T-helper 2 cell treated with Interferon-gamma antibody and Interleukin-4, amounts not matched to agents 5 μg/mL and 100 μg/mL, for 36 hours (primary cell): ENCODE results near the gene PJA2.
"Not testable (repeated sequence)": the region's sequence is repeated elsewhere in the genome, so short reads cannot be mapped to it uniquely, and the experiment has no call there.

ENCODE experiments used
- DNase-seq: peaks from one replicate; pipeline ENCODE4 v3.0.0; 2021; ENCODE audit warnings: low spot score
- H3K27ac Mint-ChIP-seq: one replicate; pipeline ENCODE4 v1.8.0; 2021; ENCODE audit warnings: mild to moderate bottlenecking, mixed read lengths
- H3K27me3 Mint-ChIP-seq: one replicate; pipeline ENCODE4 v1.8.0; 2021; ENCODE audit warnings: low read depth, mixed read lengths
- H3K36me3 Mint-ChIP-seq: one replicate; pipeline ENCODE4 v1.8.0; 2021; ENCODE audit warnings: low read depth, mixed read lengths
- H3K4me1 Mint-ChIP-seq: one replicate; pipeline ENCODE4 v1.8.0; 2021; ENCODE audit warnings: low read depth, mixed read lengths
- H3K4me3 Mint-ChIP-seq: one replicate; pipeline ENCODE4 v1.8.0; 2022; ENCODE audit warnings: mild to moderate bottlenecking, moderate library complexity, mixed read lengths
- H3K9me3 Mint-ChIP-seq: one replicate; pipeline ENCODE4 v1.8.0; 2021; ENCODE audit warnings: mixed read lengths

Gene PJA2

GRCh38 chr5:109409844-109410388, at the start of gene PJA2:
PJA2 (minus strand) TSS chr5:109409974; CDS start chr5:109383433, 26,541 bp downstream.
- peak within 1 kb of the TSS; percentile 100 for H3K27ac Mint-ChIP-seq
- DNase-seq: peak; percentile 98
- H3K27me3 Mint-ChIP-seq: no peaks in the 10 kb centered on the region
- H3K9me3 Mint-ChIP-seq: no peaks in the 10 kb centered on the region
- H3K36me3 Mint-ChIP-seq: peaks cover 25% of the 10 kb centered on the region
- peaks cover 35% of the 10 kb centered on the region for H3K4me1 Mint-ChIP-seq
- H3K4me3 Mint-ChIP-seq: peak within 1 kb of the TSS; percentile 97

- peaks cover 3% of the 10 kb centered on the region for H3K4me1 Mint-ChIP-seq
- H3K4me3 Mint-ChIP-seq: no peak overlapping the region
- H3K36me3 Mint-ChIP-seq: no peaks in the 10 kb centered on the region
- H3K9me3 Mint-ChIP-seq: no peaks in the 10 kb centered on the region
- peak; percentile 11 for DNase-seq
- H3K27me3 Mint-ChIP-seq: no peaks in the 10 kb centered on the region
- H3K27ac Mint-ChIP-seq: no peak overlapping the region
Measured at GRCh38 chr5:109455598-109456096, 45.9 kb upstream of the PJA2 start.

- no peaks in the 10 kb centered on the region for H3K36me3 Mint-ChIP-seq
- no peak for DNase-seq
- no peaks in the 10 kb centered on the region for H3K9me3 Mint-ChIP-seq
- no peaks in the 10 kb centered on the region for H3K27me3 Mint-ChIP-seq
- no peak overlapping the region for H3K4me3 Mint-ChIP-seq
- H3K27ac Mint-ChIP-seq: no peak overlapping the region
- H3K4me1 Mint-ChIP-seq: peaks cover 3% of the 10 kb centered on the region
Measured at GRCh38 chr5:109454731-109455505, 45.1 kb upstream of the PJA2 start.

- Mint-ChIP-seq H3K27ac (no peak overlapping the region), H3K27me3 (no peaks in the 10 kb centered on the region), H3K4me1 (peaks cover 3% of the 10 kb centered on the region), H3K36me3 (no peaks in the 10 kb centered on the region), H3K9me3 (no peaks in the 10 kb centered on the region), H3K4me3 (no peak overlapping the region)
- DNase-seq: no peak
Measured at GRCh38 chr5:109453251-109453650, 43.5 kb upstream of the PJA2 start.

GRCh38 chr5:109452661-109453060, 42.9 kb upstream of the PJA2 start:
- Mint-ChIP-seq H3K4me3 (no peak overlapping the region), H3K4me1 (peaks cover 3% of the 10 kb centered on the region), H3K36me3 (no peaks in the 10 kb centered on the region), H3K9me3 (no peaks in the 10 kb centered on the region), H3K27ac (no peak overlapping the region), H3K27me3 (no peaks in the 10 kb centered on the region)
- DNase-seq: no peak

GRCh38 chr5:109451146-109451545, 41.4 kb upstream of the PJA2 start:
- no peak overlapping the region for H3K27ac Mint-ChIP-seq
- H3K36me3 Mint-ChIP-seq: no peaks in the 10 kb centered on the region
- H3K9me3 Mint-ChIP-seq: no peaks in the 10 kb centered on the region
- DNase-seq: no peak
- no peaks in the 10 kb centered on the region for H3K27me3 Mint-ChIP-seq
- H3K4me1 Mint-ChIP-seq: peaks cover 3% of the 10 kb centered on the region
- H3K4me3 Mint-ChIP-seq: no peak overlapping the region

- Mint-ChIP-seq H3K4me3 (no peak overlapping the region), H3K27me3 (peaks cover 3% of the 10 kb centered on the region), H3K9me3 (no peaks in the 10 kb centered on the region), H3K27ac (no peak overlapping the region), H3K36me3 (no peaks in the 10 kb centered on the region), H3K4me1 (no peaks in the 10 kb centered on the region)
- DNase-seq: no peak
Measured at GRCh38 chr5:109450129-109450877, 40.5 kb upstream of the PJA2 start.

GRCh38 chr5:109448838-109449237, 39.1 kb upstream of the PJA2 start:
- DNase-seq: no peak
- Mint-ChIP-seq H3K27me3 (peaks cover 3% of the 10 kb centered on the region), H3K27ac (no peak overlapping the region), H3K9me3 (no peaks in the 10 kb centered on the region), H3K4me3 (no peak overlapping the region), H3K36me3 (no peaks in the 10 kb centered on the region), H3K4me1 (no peaks in the 10 kb centered on the region)

GRCh38 chr5:109439590-109439989, 29.8 kb upstream of the PJA2 start:
- Mint-ChIP-seq H3K27me3 (peaks cover 13% of the 10 kb centered on the region), H3K4me3 (no peak overlapping the region), H3K27ac (no peak overlapping the region), H3K9me3 (no peaks in the 10 kb centered on the region), H3K4me1 (no peaks in the 10 kb centered on the region), H3K36me3 (no peaks in the 10 kb centered on the region)
- no peak for DNase-seq

- no peak for DNase-seq
- H3K4me1 Mint-ChIP-seq: no peaks in the 10 kb centered on the region
- H3K27ac Mint-ChIP-seq: no peak overlapping the region
- H3K4me3 Mint-ChIP-seq: no peak overlapping the region
- H3K27me3 Mint-ChIP-seq: peaks cover 8% of the 10 kb centered on the region
- H3K36me3 Mint-ChIP-seq: no peaks in the 10 kb centered on the region
- H3K9me3 Mint-ChIP-seq: no peaks in the 10 kb centered on the region
Measured at GRCh38 chr5:109426075-109426474, 16.3 kb upstream of the PJA2 start.

- not testable (repeated sequence) for DNase-seq, H3K4me3 Mint-ChIP-seq, H3K27ac Mint-ChIP-seq, H3K4me1 Mint-ChIP-seq, H3K27me3 Mint-ChIP-seq, H3K9me3 Mint-ChIP-seq, H3K36me3 Mint-ChIP-seq
Measured at GRCh38 chr5:109425521-109425920, 15.7 kb upstream of the PJA2 start.

GRCh38 chr5:109421956-109422355, 12.2 kb upstream of the PJA2 start:
- no peak for DNase-seq
- Mint-ChIP-seq H3K36me3 (no peaks in the 10 kb centered on the region), H3K9me3 (no peaks in the 10 kb centered on the region), H3K27ac (no peak overlapping the region), H3K4me3 (no peak overlapping the region), H3K4me1 (no peaks in the 10 kb centered on the region), H3K27me3 (peaks cover 20% of the 10 kb centered on the region)

GRCh38 chr5:109418712-109419352, 9.1 kb upstream of the PJA2 start:
- no peak for DNase-seq
- no peak overlapping the region for H3K27ac Mint-ChIP-seq
- peaks cover 20% of the 10 kb centered on the region for H3K27me3 Mint-ChIP-seq
- peaks cover 2% of the 10 kb centered on the region for H3K36me3 Mint-ChIP-seq
- no peak overlapping the region for H3K4me3 Mint-ChIP-seq
- H3K9me3 Mint-ChIP-seq: no peaks in the 10 kb centered on the region
- no peaks in the 10 kb centered on the region for H3K4me1 Mint-ChIP-seq

GRCh38 chr5:109416882-109417281, 7.1 kb upstream of the PJA2 start:
- DNase-seq: no peak
- no peak overlapping the region for H3K27ac Mint-ChIP-seq
- no peak overlapping the region for H3K4me3 Mint-ChIP-seq
- H3K27me3 Mint-ChIP-seq: peaks cover 20% of the 10 kb centered on the region
- peaks cover under 1% of the 10 kb centered on the region for H3K4me1 Mint-ChIP-seq
- H3K36me3 Mint-ChIP-seq: peaks cover 2% of the 10 kb centered on the region
- no peaks in the 10 kb centered on the region for H3K9me3 Mint-ChIP-seq
